ENCODE measurements around the gene CLASP1.
"Not testable (repeated sequence)": the region's sequence is repeated elsewhere in the genome, so short reads cannot be mapped to it uniquely, and the experiment has no call there.

The CLASP1 gene

DNA sequence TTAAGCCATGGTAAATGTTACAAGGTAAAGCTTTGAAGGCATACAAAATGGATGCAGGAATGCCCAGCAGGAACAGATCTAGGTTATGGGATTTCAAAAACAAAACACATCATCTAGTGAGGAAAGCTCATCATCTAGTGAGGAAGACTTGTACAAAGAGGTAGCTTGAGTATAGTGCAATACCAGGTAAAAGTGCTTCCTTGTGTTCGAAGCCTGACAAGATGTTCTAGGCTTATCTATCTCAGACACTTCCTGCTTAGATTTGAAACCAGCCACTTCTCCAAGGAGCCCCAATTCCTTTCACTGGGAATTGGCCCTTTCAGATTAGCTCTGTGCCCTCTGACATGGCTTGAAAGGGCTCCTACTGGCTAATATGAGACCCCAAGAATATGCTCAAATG, 73.0 kb downstream of the CLASP1 start:
- ATAC-seq, result no peak

DNA sequence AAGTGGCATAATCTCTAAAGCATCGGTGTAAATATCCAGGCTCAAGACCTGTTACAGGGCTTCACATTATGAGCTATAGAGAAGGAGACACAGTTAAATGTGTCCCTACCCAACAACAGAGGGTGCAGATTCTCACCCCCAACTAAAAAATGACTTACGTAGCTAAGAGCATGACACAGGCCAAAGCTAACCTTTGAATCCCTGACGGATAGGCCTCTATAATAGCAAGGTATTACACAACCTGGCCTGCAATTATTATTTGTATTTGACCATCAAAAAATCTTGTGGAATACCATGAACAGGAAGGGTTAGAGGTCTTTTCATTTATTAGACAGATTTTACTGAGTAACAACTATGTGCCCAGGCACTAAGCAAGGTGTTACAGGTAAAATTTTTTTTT, 73.5 kb downstream of the CLASP1 start:
- no peak for ATAC-seq

DNA sequence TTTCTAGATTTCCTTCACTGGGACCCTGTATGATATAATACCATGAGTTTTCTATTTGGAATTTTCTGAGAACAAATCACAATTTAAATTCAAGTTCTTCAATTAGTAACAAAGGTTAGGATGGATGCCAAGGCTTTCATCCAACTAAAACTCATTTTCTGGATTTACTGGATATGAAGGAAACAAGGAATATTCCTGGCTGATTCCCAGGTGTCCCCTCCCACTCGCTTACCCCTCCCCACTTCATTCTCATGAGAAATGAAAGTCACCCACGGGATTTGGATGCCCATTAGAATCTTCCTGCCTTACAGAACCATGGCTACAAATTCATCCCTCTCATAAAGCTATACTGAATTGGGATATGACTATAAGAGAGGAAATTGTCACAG, 78.6 kb downstream of the CLASP1 start:
- no peak for ATAC-seq

DNA sequence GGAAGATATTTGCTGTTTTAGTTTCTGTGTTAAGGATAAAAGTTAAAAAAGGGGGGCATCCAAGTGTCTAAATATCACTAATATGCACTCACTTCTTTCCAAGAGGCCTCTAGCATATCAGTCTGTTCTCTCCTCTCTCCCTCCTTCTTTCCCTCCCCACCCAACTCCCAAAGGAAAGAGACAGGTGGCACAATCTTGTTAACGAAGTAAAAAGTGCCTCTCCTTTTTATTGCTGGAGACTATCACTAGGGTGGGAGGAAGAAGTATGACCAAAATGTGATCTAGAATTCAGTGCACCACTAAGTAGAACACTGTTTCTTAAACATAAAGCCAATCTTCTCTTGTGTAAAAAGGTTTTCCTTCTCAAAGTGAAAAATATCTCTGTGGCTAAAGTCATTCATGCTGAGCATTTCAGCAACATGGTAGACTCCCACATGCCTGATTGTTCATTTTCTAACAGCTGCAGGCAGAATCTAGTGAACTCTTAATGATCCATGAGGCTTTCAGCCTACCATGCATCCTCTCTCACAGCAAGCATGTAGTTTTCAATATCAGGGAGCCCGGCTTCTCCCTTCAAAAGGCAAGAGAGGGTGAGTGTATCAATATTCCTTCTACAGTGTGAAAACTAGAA, 79.1 kb downstream of the CLASP1 start:
- ATAC-seq, result no peak

DNA sequence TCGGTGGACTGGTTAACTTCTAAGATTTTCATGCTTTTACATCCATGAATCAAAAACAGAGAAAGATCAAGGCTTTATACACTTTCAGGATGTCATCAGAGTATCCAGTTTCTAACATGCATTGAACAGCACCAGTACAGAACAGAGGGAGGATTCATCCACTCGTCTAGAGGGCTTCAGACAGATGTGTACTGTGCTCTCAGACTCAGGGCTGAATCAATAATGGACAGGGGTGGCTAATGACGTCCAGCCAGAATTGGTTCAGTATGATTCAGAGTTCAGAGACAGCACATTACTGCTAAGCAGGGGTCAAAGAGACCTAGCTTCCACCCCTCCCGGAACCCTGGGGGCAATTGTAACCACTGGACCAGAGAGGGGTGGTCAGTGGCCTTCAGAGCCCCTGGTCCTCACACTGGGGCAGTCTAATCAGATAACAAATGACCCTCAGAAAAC, 81.3 kb downstream of the CLASP1 start:
- ATAC-seq, result no peak

DNA sequence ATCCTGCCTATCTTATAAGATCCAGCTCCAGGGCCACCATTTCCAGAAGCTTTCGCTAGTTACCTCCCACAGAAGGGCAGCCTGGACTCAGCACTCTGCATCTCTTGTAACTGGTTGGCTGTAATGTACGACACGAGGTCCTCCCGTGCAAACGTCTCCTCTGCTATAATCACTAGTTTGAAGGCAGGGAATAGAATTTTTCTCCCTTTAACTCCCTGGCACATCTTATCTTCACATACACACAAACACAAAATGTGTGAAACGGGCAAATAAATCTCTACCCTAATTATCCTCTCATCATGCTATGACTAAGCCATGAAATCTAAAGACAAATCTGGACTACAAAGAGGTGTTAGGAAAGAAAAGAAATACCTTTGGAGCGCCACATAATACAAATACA, 81.8 kb downstream of the CLASP1 start:
- ATAC-seq, result no peak

DNA sequence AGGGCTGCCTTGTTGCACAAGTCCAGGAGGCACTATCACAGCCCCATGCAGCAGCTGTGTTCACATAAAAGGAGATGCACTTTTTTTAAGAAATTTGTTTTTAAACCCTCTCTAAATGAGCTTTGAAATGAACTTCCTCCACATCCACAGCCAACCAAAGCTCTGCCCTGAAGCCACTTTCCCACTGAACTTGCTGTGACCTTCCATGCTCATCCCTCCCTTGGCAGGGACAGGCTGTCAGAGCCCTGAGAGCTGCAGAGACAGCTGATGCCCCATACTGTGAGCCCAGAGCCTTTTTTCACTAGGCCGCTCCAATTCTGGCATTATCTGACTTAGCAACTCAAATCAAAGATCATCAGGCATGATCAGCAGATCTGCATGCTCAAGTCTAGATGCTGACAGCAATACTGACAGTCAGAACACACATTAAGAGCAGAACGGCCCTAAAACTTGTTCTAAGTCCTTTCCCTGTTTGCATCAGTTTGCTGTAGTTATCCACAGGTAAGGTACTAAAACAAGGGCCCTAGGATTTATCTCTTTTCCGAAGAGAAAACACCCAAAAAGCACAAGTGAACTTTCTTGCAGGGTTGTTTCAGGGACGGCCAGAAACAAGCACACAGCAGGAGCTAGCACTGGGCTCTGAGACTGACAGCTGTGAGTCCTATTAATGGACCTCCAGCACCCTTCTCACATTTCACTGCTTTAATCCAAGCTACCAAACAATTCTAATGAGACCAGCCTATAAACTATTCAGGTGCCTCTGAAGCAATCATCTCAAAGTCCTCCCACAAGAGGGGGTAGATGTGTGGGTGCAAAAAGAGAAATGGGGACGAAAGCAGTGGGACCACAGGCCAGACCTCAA, 83.6 kb downstream of the CLASP1 start:
- ATAC-seq, result no peak

DNA sequence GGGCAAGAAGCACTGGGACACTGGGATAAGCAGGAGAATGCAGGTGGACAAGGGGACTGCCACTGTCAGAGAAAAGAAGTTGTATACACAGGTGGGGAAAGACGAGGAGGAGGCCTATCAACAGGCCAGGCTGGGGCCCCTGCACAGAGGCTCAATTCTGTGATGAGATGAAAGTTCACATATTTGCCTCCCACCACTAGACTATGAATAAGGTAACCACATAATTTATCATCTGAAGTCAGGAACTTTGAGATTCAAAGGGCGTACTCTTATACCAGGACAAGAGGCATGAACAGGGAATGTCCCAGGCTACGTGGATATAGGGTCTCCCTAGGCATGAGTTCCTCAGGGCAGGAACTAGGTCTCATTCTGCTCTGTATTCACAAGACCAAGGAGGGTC, 84.4 kb downstream of the CLASP1 start:
- ATAC-seq, result no peak

DNA sequence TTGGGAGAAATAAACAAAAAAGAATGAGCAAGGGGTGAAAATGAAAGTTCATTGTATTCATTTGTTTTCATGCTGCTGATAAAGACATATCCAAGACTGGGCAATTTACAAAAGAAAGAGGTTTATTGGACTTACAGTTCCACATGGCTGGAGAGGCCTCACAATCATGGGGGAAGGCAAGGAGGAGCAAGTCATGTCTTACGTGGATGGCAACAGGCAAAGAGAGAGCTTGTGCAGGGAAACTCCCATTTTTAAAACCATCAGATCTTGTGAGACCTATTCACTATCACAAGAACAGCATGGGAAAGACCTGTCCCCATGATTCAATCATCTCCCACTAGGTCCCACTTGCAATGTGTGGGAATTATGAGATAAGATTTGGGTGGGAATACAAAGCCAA, 85.5 kb downstream of the CLASP1 start:
- ATAC-seq, result not testable (repeated sequence)

DNA sequence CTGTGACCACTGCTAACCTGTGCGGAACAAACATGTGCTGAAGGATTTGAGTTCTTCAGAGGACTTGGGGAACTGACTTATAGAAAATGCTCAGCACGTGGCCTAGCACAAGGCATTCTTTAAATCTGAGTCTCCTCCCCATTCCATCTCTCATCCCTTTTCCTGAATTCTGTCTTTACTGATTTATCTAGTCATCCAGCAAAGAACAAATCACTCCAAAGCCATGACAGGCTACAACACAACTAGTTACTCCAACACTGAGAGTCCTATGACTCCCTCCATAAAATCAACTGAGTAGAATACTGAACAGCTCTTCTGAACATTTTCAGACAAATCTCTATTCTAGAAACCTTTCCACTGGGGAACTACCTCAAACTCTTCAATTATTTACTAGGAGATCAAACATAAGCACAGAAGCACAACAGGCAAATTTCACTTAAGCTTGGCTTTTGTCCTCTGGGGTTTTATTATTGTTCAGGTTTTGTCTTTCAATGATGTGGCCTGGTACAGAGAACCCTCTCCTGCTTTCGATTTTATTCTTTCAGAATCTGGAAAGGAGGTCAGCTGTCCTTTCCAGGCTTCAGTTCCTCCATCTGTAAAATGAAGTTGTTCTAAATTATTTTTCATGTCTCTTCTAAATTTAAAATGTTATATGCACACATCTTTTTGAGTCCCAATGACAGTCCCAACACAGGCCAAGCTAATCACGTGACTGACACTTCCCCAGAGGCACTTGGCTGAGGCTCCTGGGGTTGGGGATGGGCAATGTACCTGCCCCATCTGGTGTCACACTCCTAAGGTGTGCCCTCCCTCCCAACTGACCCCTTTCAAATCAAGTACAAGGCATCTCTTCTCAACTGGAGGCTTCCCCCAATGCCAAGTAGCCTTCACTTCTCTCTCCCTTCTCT, 86.7 kb downstream of the CLASP1 start:
- no peak for ATAC-seq

DNA sequence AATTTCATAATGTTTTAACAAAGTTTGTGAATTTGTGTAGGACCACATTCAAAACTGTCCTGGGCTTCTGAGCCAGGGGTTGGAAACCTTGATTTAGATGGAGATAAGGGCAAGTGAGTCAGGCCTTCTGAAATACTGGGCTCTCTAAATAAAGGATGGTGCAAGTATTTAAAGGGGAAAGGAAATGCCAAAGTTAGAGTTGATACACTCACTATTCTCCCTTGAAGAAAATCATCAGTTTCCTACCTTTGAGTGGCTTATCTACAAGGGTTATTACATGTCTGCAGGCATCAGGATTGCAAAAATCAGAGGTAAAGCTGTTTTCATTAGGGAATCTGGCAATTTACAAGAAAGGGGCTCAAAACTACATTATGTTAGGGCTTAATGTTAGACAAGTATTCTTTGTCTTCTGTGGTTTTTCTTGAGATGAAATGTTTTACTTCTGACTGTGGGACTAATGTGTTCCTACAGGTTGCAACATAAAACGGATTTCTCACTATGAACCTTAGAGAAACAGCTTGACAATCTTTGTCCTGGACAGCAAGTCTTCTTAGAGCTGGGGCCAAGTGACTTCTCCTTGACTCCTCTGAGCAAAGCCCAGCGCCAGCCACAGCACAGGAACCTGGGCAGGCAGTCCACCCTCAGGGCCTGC, 87.5 kb downstream of the CLASP1 start:
- ATAC-seq, result no peak

DNA sequence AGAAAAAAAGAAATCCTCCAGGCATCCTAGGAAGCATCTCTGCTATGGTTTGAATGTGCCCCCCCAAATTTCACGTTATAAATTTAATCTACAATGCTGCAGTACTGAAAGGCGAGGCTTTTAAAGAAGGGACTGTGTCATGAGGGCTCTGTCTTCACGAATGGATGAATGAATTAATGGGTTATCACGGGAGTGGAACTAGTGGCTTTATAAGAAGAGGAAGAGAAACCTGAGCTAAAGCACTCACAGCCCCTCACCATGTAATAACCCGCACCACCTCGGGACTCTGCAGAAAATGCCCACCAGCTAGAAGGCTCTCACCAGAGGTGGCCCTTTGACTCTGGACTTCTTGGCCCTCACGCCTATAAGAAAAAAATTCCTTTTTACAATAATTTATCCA, 90.9 kb downstream of the CLASP1 start:
- peak in 1 of 2 donors; percentile 17 for ATAC-seq

DNA sequence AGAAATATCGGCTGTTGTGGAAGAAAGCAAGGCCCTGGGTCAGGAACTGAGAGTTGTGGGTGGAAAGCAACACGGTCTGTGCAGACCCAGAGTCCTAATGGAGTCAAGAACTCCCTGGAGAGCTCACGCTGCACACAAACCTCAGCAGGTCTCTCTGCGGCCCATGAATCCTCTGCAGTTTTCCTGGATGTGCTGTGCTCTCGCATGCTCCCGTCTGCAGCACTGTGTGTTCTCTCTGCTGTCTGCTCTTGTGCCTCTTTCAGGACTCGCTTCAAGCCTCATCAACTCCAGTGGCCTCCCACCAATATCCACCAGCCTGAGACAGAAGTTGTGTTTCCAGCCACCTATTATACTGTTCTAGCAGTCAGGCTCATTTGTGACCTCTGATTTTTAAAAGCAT, 94.3 kb downstream of the CLASP1 start:
- ATAC-seq, result no peak

DNA sequence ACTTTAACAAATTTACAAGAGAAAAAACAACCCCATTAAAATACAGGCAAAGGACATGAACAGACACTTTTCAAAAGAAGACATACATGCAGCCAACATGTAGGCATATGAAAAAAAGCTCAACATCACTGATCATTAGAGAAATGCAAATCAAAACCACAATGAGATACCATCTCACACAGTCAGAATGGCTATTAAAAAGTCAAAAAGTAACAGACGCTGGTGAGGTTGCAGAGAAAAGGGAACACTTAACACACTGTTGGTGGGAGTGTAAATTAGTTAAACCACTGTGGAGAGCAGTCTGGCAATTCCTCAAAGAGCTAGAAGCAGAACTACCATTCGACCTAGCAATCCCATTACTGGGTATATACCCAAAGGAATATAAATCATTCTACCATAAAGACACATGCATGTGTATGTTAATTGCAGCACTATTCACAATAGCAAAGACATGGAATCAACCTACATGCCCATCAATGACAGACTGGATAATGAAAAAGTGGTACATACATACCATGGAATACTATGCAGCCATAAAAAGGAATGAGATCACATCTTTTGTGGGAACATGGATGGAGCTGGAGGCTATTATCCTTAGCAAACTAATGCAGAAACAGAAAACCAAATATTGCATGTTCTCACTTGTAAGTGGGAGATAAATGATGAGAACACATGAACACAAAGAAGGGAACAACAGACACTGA, 96.6 kb downstream of the CLASP1 start:
- peak in 1 of 2 donors; percentile 55 for ATAC-seq

DNA sequence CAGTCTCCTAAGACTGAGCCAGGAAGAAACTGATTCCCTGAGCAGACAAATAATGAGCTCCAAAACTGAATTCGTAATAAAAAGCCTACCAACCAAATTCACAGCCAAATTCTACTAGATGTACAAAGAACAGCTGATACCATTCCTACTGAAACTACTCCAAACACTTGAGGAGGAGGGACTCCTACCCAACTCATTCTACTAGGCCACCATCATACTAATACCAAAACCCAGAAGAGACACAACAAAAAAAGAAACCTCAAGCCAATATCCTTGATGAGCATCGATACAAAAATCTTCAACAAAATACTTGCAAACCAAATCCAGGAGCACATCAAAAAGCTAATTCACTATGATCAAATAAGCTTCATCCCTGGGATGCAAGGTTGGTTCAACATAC, 98.6 kb downstream of the CLASP1 start:
- no peak for ATAC-seq

DNA sequence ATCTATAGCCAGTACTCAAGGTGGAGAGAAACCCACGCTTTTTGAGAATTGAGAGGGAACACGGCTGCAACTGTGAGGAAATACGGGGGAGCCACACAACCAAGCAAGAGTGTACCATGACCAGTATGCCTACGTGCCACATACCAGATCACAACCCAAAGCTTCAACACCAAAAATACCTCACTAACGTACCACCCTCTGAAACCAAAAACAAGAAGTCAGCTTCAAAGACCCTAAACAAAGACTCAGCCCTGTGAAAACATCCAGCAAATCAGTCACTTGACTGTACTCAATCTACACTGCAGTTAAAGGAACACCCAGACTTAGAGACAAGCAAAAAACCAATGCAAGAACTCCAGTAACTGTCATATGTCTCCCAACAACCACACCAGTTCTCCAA, 101.6 kb downstream of the CLASP1 start:
- no peak for ATAC-seq

DNA sequence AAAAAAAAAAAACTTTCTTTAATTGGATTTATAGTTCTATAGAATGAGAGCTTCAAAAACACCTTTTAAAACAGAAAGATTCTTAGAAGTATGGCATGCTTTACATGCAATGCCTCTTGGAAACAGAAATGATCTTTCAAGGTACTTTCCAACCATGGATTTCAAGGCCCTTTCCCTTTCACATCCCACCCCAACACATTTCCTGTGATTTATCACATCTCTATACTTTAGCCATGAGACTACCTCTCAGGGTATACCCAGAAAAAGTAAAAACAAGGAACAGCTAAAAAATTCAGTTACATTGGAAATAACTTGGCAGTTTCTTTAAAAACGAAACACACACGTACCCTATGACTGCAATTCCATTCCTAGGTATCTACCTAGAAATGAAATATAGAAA, 103.3 kb downstream of the CLASP1 start:
- ATAC-seq, result no peak

DNA sequence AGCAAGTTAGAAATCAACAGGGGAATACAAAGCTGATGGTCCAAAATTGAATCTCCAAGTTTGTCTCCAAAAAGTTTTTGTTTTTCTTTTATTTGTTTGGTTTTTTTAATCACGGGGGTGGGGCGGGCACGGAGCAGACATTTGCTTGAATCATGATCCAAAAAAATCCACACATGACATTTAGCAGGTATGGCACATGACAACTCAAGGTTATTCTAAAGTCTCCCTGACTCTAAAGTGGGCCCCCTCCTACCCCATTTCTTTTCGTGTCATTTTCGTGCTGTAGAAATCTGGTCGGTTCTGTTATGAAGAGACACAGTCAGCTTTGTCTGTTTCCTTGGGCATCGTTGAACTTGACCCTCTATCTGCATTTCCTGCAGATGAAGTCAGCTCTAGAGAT, 104.0 kb downstream of the CLASP1 start:
- no peak for ATAC-seq

DNA sequence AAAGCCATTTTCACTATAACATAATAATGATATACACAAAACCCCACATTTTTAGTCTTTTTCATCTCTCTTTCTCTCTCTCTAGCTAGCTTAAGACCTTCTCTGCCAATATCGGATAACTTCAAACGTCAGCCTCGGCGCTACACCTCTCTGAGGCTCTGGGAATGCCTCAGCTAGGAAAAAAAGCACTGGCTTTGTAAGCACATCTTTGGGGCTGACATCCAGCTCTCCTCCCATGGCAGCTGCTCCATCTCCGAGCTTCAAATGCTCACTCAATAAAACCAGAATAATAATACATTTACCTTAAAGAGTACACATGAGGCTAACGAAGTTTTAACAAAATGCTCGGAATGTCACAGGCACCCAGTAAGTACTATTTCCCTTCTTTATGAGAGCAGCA, 107.8 kb downstream of the CLASP1 start:
- no peak for ATAC-seq

DNA sequence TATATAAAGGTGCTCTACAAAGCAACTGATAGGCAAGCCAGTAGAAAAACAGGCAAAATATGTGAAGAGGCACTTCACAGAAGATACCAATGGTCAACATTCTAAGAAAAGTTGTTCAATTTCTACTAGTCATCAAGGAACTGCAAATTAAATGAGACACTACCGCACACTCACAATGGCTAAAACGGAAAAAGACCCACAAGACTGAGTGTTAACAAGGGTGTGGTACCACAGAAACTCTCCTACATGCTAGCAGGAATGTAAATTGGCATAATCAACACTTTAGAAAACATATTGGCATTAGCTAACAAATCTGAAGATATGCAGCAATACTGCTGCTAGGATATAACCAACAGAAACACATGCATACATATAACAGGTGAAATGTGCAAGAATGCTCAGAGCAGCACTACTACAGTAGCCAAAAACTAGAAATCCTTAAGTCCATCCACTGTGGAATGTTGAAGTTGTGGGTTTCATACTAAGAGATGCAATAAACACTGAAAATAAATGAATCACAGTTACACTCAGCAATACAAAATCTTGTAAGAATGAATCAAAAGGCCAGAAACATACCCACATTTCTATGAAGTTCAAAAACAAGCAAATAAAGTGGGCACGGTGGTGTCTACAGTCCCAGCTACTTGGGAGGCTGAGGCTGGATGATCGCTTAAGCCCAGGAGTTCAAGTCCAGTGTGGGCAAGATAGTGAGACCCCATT, 109.4 kb downstream of the CLASP1 start:
- no peak for ATAC-seq

DNA sequence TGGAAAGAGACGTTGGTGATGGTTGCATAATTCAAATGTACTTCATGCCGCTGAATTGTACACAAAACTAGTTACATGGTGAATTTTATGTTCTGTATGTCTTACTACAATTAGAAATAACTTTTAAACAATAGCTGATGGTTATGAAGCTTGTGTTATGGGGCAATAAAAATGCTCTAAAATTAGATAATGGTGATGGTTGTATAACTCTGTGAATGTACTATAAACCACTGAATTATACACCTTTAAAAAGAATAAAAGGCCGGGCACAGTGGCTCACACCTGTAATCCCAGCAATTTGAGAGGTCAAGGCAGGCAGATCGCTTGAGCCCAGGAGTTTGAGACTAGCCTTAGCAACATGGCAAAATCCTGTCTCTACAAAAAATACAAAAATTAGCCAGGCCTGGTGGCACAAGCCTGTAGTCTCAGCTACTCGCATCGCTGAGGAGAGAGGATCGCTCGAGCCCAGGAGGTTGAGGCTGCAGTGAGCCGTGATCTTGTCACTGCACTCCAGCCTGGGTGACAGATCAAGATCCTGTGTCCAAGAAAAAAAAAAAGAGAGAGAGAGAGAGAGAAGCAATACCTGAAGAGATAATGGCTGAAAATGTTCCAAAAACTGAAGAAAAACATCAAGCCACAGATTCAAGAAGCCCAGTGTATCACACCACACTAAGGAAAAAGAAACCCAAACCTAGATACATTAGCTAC, 112.3 kb downstream of the CLASP1 start:
- ATAC-seq, result no peak

Measured in activated CD4-positive, CD25-positive, alpha-beta regulatory T cell treated with anti-CD3 and anti-CD28 coated beads, Interleukin-2, amount 50 U/mL, for 24 hours (primary cell).